Spleen (tissue), 11 donors: ENCODE measurements around the gene MPC2. TPM values are rescaled to one million over a fixed set of nuclear protein-coding genes. Genes with fewer than 3 reads are reported as not detected.

Experiments
- DNase-seq: peaks from one replicate; pipeline ENCODE4 v3.0.0-alpha.2; 2020
- H3K27ac ChIP-seq, 8 donors: fragments of 200-600 bp; sonication (generic) in 7 of 8; 1 replicate in 4 of 8; 2 replicates in 4 of 8; pipeline versions ENCODE4 v1.5.0 to v1.8.0; 2016 to 2021; ENCODE audit warnings: inconsistent platforms in 4 of 8, mild to moderate bottlenecking in 4 of 8, moderate library complexity in 1 of 8
- H3K27me3 ChIP-seq, 7 donors: fragments of 200-600 bp; sonication (generic) in 6 of 7; replicated peaks in 1 of 7; 1 replicate in 4 of 7; 2 replicates in 3 of 7; pipeline versions ENCODE4 v1.5.0 to v1.8.0; 2016 to 2021; ENCODE audit warnings: inconsistent platforms in 3 of 7, mild to moderate bottlenecking in 1 of 7
- H3K36me3 ChIP-seq, 6 donors: fragments of 200-600 bp; sonication (generic) in 5 of 6; 1 replicate in 4 of 6; 2 replicates in 2 of 6; pipeline versions ENCODE4 v1.5.0 to v1.8.0; 2016 to 2021; ENCODE audit warnings: inconsistent platforms in 2 of 6
- H3K4me1 ChIP-seq, 6 donors: fragments of 200-600 bp; sonication (generic) in 5 of 6; 1 replicate in 3 of 6; 2 replicates in 3 of 6; pipeline versions ENCODE4 v1.5.0 to v1.8.0; 2016 to 2021; ENCODE audit warnings: inconsistent platforms in 3 of 6
- H3K4me3 ChIP-seq, 8 donors: fragments of 200-600 bp; sonication (generic) in 7 of 8; 1 replicate in 4 of 8; 2 replicates in 4 of 8; pipeline versions ENCODE4 v1.5.0 to v1.8.0; 2016 to 2021; ENCODE audit warnings: inconsistent platforms in 4 of 8, mild to moderate bottlenecking in 4 of 8, moderate library complexity in 2 of 8
- H3K9me3 ChIP-seq, 8 donors: fragments of 200-600 bp; sonication (generic) in 7 of 8; 1 replicate in 4 of 8; 2 replicates in 4 of 8; pipeline versions ENCODE4 v1.5.0 to v1.8.0; 2016 to 2021; ENCODE audit warnings: inconsistent platforms in 4 of 8
- POLR2A ChIP-seq, 3 donors: fragments of 450-650 bp; IDR thresholded peaks; one replicate each; pipeline ENCODE4 v1.5.1; 2017; ENCODE audit warnings: antibody characterized with exemption in 3 of 3, mild to moderate bottlenecking in 1 of 3
- POLR2AphosphoS5 ChIP-seq, 3 donors: sonication (generic); formaldehyde crosslinking; IDR thresholded peaks; one replicate each; pipeline ENCODE4 v1.5.1; 2017; ENCODE audit warnings: antibody characterized with exemption in 3 of 3
- WGBS, 5 donors: extraction: QIAGEN DNeasy Blood & Tissue Kit in 3 of 5; methylation state at CpG; one replicate each; pipeline versions ENCODE4 v1.1.5 to v1.1.7; 2013 to 2018; 5-methylcytosine and 5-hydroxymethylcytosine counted together
- intact Hi-C: fragments of 100-400 bp; cut with DNase I; formaldehyde crosslinking; loops from one replicate; pipeline ENCODE4 v1.15.0; 2023; ENCODE audit warnings: low total_unique reads
- polyA plus RNA-seq, 3 donors: library from polyadenylated mRNA; stranded (reverse); fragments of 200-250 nt; gene quantifications; one replicate each; pipeline ENCODE4 v1.2.1, GENCODE V29; 2013
- total RNA-seq, 7 donors: library from RNA; depleted of rRNA in 3 of 7; stranded (reverse); fragments of >200 nt in 3 of 7; fragmentation: NEBNext Ultra II Directional in 4 of 7; extraction: Animal tissue kit (Norgen Biotek cat#: 25700) in 4 of 7; gene quantifications; one replicate each; pipeline versions ENCODE4 v1.1.0 to v1.2.1, GENCODE V29; 2016 to 2021
- TF ChIP-seq, protein P1 (sequence below), 11 experiments: fragments of 200-600 bp in 7 of 11; fragments of 450-650 bp in 4 of 11; sonication (generic) in 4 of 11; IDR thresholded peaks in 8 of 11; conservative IDR thresholded peaks in 3 of 11; 1 replicate in 7 of 11; 2 replicates in 4 of 11; pipeline versions ENCODE4 v1.4.0 to v1.8.0; 2016 to 2021; ENCODE audit warnings: antibody characterized with exemption in 11 of 11, inconsistent platforms in 4 of 11, mild to moderate bottlenecking in 1 of 11
- donor health status: healthy with polysubstance abuse.
- donor health status: DM: no; HTN: no; CAD: no; lungs with moderate emphysema.
- donor health status: DM: no; HTN: no; CAD: no.
- donor health status: Bipolar disorder and iron deficiency.
- donor health status: healthy.
- donor health status: DM: no; HTN: no; CAD: no.
- donor health status: DM: yes; HTN: yes; CAD: no.

Gene MPC2
- total and polyA plus RNA-seq, 10 donors, result 23.0 to 47.4 (median 30.2) TPM

DNA sequence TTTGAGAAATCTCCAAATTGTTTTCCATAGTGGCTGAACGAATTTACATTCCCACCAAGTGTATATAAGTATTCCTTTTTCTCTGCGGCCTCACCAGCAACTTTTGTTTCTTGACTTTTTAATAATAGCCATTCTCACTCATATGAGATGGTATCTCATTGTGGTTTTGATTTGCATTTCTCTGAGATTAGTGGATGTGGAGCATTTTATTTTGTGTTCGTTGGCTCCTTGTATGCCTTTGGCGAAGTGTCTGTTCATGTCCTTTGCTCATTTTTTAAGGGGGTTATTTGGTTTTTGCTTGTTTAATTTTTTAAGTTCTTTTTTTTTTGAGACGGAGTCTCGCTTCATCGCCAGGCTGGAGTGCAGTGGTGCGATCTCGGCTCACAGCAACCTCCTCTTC is 45.1 kb upstream of the MPC2 start:
- no peak overlapping the region for H3K4me3 ChIP-seq
- intact Hi-C loops, result no loop called here
- no peak for DNase-seq
- no peak overlapping the region for H3K27ac ChIP-seq
- TF ChIP-seq POLR2AphosphoS5 (IDR thresholded peaks at IDR 0.05) (no peak), POLR2A (IDR thresholded peaks at IDR 0.05) (no peak)
- TF ChIP-seq, protein P1, sequence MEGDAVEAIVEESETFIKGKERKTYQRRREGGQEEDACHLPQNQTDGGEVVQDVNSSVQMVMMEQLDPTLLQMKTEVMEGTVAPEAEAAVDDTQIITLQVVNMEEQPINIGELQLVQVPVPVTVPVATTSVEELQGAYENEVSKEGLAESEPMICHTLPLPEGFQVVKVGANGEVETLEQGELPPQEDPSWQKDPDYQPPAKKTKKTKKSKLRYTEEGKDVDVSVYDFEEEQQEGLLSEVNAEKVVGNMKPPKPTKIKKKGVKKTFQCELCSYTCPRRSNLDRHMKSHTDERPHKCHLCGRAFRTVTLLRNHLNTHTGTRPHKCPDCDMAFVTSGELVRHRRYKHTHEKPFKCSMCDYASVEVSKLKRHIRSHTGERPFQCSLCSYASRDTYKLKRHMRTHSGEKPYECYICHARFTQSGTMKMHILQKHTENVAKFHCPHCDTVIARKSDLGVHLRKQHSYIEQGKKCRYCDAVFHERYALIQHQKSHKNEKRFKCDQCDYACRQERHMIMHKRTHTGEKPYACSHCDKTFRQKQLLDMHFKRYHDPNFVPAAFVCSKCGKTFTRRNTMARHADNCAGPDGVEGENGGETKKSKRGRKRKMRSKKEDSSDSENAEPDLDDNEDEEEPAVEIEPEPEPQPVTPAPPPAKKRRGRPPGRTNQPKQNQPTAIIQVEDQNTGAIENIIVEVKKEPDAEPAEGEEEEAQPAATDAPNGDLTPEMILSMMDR (IDR thresholded peaks at IDR 0.05 in 8 of 11, conservative IDR thresholded peaks at IDR 0.05 in 3 of 11), result no peak
- H3K9me3 ChIP-seq, result no peaks in the 10 kb centered on the region
- H3K27me3 ChIP-seq, result no peaks in the 10 kb centered on the region
- peaks cover 0 to 67% (median 5%) of the 10 kb centered on the region in 6 donors for H3K36me3 ChIP-seq
- peaks cover 0 to 8% (median 0%) of the 10 kb centered on the region in 6 donors for H3K4me1 ChIP-seq
- WGBS, 5 donors, result 95 to 98% (median 96%) methylated on average over 9 of the region's 9 CpGs

- H3K9me3 ChIP-seq, result no peaks in the 10 kb centered on the region
- no peak overlapping the region for H3K4me3 ChIP-seq
- 95 to 100% (median 98%) methylated on average over 1 of the region's 1 CpG for WGBS, 5 donors
- peaks cover 0 to 68% (median 20%) of the 10 kb centered on the region in 6 donors for H3K36me3 ChIP-seq
- no peaks in the 10 kb centered on the region for H3K27me3 ChIP-seq
- H3K4me1 ChIP-seq, result no peaks in the 10 kb centered on the region
- no peak overlapping the region for H3K27ac ChIP-seq
- TF ChIP-seq, protein P1 (IDR thresholded peaks at IDR 0.05 in 8 of 11, conservative IDR thresholded peaks at IDR 0.05 in 3 of 11), result no peak
- TF ChIP-seq POLR2A (IDR thresholded peaks at IDR 0.05) (no peak), POLR2AphosphoS5 (IDR thresholded peaks at IDR 0.05) (no peak)
- intact Hi-C loops, result no loop called here
- DNase-seq, result no peak
Measured at GRCh38 chr1:167977245-167977644, 40.4 kb upstream of the MPC2 start.

DNA sequence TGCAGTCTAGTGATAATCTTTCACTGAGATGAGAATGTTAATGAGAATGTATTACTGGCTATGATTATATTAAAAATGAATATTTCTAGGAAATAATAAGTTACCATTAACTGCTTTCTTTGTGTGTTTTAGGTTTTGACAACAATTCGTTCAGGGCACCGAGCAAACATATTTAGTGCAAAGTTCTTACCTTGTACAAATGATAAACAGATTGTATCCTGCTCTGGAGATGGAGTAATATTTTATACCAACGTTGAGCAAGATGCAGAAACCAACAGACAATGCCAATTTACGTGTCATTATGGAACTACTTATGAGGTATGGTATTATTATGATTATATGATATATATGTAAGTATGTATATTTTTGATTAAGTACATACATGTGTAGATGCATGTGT is 37.8 kb upstream of the MPC2 start:
- Histone ChIP-seq H3K4me3 (no peak overlapping the region), H3K27ac (no peak overlapping the region), H3K36me3 (peaks cover 0 to 65% (median 20%) of the 10 kb centered on the region in 6 donors), H3K9me3 (no peaks in the 10 kb centered on the region), H3K4me1 (no peaks in the 10 kb centered on the region), H3K27me3 (no peaks in the 10 kb centered on the region)
- intact Hi-C loops, result no loop called here
- WGBS, 5 donors, result 88 to 96% (median 90%) methylated on average over 4 of the region's 4 CpGs
- no peak for DNase-seq
- TF ChIP-seq, protein P1 (IDR thresholded peaks at IDR 0.05 in 8 of 11, conservative IDR thresholded peaks at IDR 0.05 in 3 of 11), result no peak
- TF ChIP-seq POLR2AphosphoS5 (IDR thresholded peaks at IDR 0.05) (no peak), POLR2A (IDR thresholded peaks at IDR 0.05) (no peak)

DNA sequence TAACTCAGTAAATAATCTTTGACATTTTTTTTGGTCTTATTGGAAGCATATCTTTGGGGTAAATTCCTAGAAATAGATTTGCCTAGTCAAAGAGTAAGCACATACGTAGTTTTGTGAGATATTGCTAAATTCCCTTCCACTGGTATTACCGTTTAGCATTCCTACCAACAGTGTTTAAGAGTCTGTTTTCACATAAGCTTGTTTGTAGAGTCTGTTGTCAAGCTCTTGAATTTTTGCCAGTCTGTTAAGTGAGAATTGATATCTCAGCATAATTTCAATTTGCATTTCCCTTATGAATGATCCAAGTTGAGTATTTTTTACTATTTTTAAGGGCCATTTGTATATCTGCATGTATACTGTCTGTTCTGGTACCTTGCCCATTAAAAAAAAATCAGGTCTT is 37.0 kb upstream of the MPC2 start:
- no peak for TF ChIP-seq POLR2A (IDR thresholded peaks at IDR 0.05)
- TF ChIP-seq, protein P1 (IDR thresholded peaks at IDR 0.05 in 8 of 11, conservative IDR thresholded peaks at IDR 0.05 in 3 of 11), result no peak
- no peak for TF ChIP-seq POLR2AphosphoS5 (IDR thresholded peaks at IDR 0.05)
- Histone ChIP-seq H3K27me3 (no peaks in the 10 kb centered on the region), H3K4me1 (peaks cover 0 to under 1% (median 0%) of the 10 kb centered on the region in 6 donors), H3K4me3 (no peak overlapping the region), H3K9me3 (no peaks in the 10 kb centered on the region), H3K27ac (no peak overlapping the region), H3K36me3 (peaks cover 0 to 59% (median 18%) of the 10 kb centered on the region in 6 donors)
- WGBS, 5 donors, result 64 to 84% (median 80%) methylated on average over 2 of the region's 2 CpGs
- intact Hi-C loops, result no loop called here
- no peak for DNase-seq
